Measurements from ENCODE around the gene ZNF148.
"Not testable (repeated sequence)": the region's sequence is repeated elsewhere in the genome, so short reads cannot be mapped to it uniquely, and the experiment has no call there.

ZNF148 gene

DNA sequence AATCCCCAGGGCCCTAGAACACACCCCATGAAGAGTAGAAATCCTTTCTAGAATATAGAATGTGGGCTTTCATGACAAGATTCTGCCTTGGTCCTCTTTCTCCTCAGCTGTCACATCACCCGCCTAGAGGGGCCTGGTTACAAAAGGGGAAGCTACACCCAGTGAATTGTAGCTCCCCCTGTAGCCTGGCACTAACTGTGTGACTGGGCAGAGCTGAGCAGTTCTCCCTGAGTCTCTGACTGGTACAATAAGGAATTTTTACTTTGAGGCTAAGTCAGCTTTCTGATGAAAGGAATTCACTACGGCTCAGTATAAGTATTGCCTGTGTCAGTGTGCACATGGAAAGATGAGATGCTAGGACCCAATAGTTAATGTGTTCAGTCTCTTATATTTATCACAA lies 28.7 kb upstream of the ZNF148 start:
- Histone ChIP-seq H3K36me3 (ENCODE audit: insufficient read depth, insufficient read length, low read length) (no peaks in the 10 kb centered on the region), H3K9me3 (ENCODE audit: insufficient read depth, low read length) (no peaks in the 10 kb centered on the region), H3K4me3 (ENCODE audit: insufficient read length, low read depth) (no peak overlapping the region), H3K27me3 (ENCODE audit: insufficient read depth, insufficient read length) (no peaks in the 10 kb centered on the region), H3K4me1 (ENCODE audit: insufficient read depth, insufficient read length) (peaks cover 2% of the 10 kb centered on the region), H3K9ac (ENCODE audit: insufficient read length, low read depth) (no peak overlapping the region)
- DNase-seq (ENCODE audit: low read depth, low spot score): no peak
- TF ChIP-seq SUZ12 (IDR thresholded peaks at IDR 0.05; ENCODE audit: extremely low read depth, insufficient read depth, insufficient read length) (no peak), ZNF274 (IDR thresholded peaks at IDR 0.05; ENCODE audit: low read depth, low read length) (no peak), YY1 (IDR thresholded peaks at IDR 0.05; ENCODE audit: insufficient read depth, insufficient read length) (no peak)

DNA sequence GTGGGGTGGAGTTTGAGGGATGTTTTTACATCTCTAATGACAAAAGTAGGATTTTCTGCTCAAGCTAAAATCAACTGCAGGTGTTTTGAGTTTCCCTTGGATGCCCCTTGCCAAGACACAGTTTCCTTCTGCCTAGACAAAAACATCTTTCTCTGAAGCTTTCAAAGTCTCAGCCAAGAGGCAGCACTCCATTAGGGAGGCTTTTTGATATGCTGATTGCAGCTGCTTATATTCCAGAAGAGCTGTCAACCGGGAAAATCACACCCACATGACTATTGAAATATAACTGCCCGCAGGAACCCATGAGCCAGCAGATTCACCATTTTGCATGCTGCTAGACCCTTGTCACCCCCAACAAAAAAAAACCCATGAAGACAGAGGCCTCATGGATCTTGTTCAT lies 27.5 kb upstream of the ZNF148 start:
- H3K9me3 ChIP-seq (ENCODE audit: insufficient read depth, low read length): no peaks in the 10 kb centered on the region
- peaks cover 2% of the 10 kb centered on the region for H3K4me1 ChIP-seq (ENCODE audit: insufficient read depth, insufficient read length)
- no peak overlapping the region for H3K4me3 ChIP-seq (ENCODE audit: insufficient read length, low read depth)
- no peak overlapping the region for H3K9ac ChIP-seq (ENCODE audit: insufficient read length, low read depth)
- no peaks in the 10 kb centered on the region for H3K36me3 ChIP-seq (ENCODE audit: insufficient read depth, insufficient read length, low read length)
- DNase-seq (ENCODE audit: low read depth, low spot score): no peak
- no peaks in the 10 kb centered on the region for H3K27me3 ChIP-seq (ENCODE audit: insufficient read depth, insufficient read length)
- TF ChIP-seq ZNF274 (IDR thresholded peaks at IDR 0.05; ENCODE audit: low read depth, low read length) (no peak), SUZ12 (IDR thresholded peaks at IDR 0.05; ENCODE audit: extremely low read depth, insufficient read depth, insufficient read length) (no peak), YY1 (IDR thresholded peaks at IDR 0.05; ENCODE audit: insufficient read depth, insufficient read length) (no peak)

GRCh38 chr3:125401402-125401801 lies 26.3 kb upstream of the ZNF148 start:
- Histone ChIP-seq H3K36me3 (ENCODE audit: insufficient read depth, insufficient read length, low read length) (no peaks in the 10 kb centered on the region), H3K9ac (ENCODE audit: insufficient read length, low read depth) (no peak overlapping the region), H3K4me3 (ENCODE audit: insufficient read length, low read depth) (no peak overlapping the region), H3K27me3 (ENCODE audit: insufficient read depth, insufficient read length) (no peaks in the 10 kb centered on the region), H3K9me3 (ENCODE audit: insufficient read depth, low read length) (no peaks in the 10 kb centered on the region), H3K4me1 (ENCODE audit: insufficient read depth, insufficient read length) (peaks cover 2% of the 10 kb centered on the region)
- no peak for TF ChIP-seq SUZ12 (IDR thresholded peaks at IDR 0.05; ENCODE audit: extremely low read depth, insufficient read depth, insufficient read length)
- no peak for TF ChIP-seq ZNF274 (IDR thresholded peaks at IDR 0.05; ENCODE audit: low read depth, low read length)
- no peak for TF ChIP-seq YY1 (IDR thresholded peaks at IDR 0.05; ENCODE audit: insufficient read depth, insufficient read length)
- no peak for DNase-seq (ENCODE audit: low read depth, low spot score)

GRCh38 chr3:125398952-125399351 lies 23.8 kb upstream of the ZNF148 start:
- no peak overlapping the region for H3K4me3 ChIP-seq (ENCODE audit: insufficient read length, low read depth)
- DNase-seq (ENCODE audit: low read depth, low spot score): no peak
- no peaks in the 10 kb centered on the region for H3K36me3 ChIP-seq (ENCODE audit: insufficient read depth, insufficient read length, low read length)
- TF ChIP-seq ZNF274 (IDR thresholded peaks at IDR 0.05; ENCODE audit: low read depth, low read length) (no peak), SUZ12 (IDR thresholded peaks at IDR 0.05; ENCODE audit: extremely low read depth, insufficient read depth, insufficient read length) (no peak), YY1 (IDR thresholded peaks at IDR 0.05; ENCODE audit: insufficient read depth, insufficient read length) (no peak)
- H3K9me3 ChIP-seq (ENCODE audit: insufficient read depth, low read length): no peaks in the 10 kb centered on the region
- H3K27me3 ChIP-seq (ENCODE audit: insufficient read depth, insufficient read length): no peaks in the 10 kb centered on the region
- peaks cover 2% of the 10 kb centered on the region for H3K4me1 ChIP-seq (ENCODE audit: insufficient read depth, insufficient read length)
- H3K9ac ChIP-seq (ENCODE audit: insufficient read length, low read depth): no peak overlapping the region

DNA sequence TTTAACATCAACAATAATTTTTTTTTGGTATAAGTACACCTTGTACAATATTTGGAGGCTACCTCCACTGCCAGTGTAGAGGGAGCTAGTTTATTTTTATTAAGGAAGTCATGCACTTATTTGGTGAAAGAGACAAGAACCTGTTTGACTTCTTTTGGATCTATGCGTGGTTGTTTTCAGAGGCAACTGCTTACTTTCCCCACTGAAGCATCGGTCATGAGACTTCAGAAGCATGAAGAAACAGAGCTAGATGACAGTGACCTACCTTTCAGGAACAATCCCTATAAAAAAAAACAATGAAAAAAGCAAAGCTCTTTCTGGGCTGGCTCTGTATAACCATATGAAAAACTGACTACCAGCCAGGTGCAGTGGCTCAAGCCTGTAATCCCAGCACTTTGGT lies 20.0 kb upstream of the ZNF148 start:
- Histone ChIP-seq H3K27me3 (ENCODE audit: insufficient read depth, insufficient read length) (no peaks in the 10 kb centered on the region), H3K4me3 (ENCODE audit: insufficient read length, low read depth) (no peak overlapping the region), H3K9me3 (ENCODE audit: insufficient read depth, low read length) (no peaks in the 10 kb centered on the region), H3K9ac (ENCODE audit: insufficient read length, low read depth) (no peak overlapping the region), H3K36me3 (ENCODE audit: insufficient read depth, insufficient read length, low read length) (no peaks in the 10 kb centered on the region), H3K4me1 (ENCODE audit: insufficient read depth, insufficient read length) (no peaks in the 10 kb centered on the region)
- no peak for DNase-seq (ENCODE audit: low read depth, low spot score)
- TF ChIP-seq ZNF274 (IDR thresholded peaks at IDR 0.05; ENCODE audit: low read depth, low read length) (no peak), SUZ12 (IDR thresholded peaks at IDR 0.05; ENCODE audit: extremely low read depth, insufficient read depth, insufficient read length) (no peak), YY1 (IDR thresholded peaks at IDR 0.05; ENCODE audit: insufficient read depth, insufficient read length) (no peak)

- Histone ChIP-seq H3K9ac (ENCODE audit: insufficient read length, low read depth) (no peak overlapping the region), H3K9me3 (ENCODE audit: insufficient read depth, low read length) (no peaks in the 10 kb centered on the region), H3K4me1 (ENCODE audit: insufficient read depth, insufficient read length) (no peaks in the 10 kb centered on the region), H3K27me3 (ENCODE audit: insufficient read depth, insufficient read length) (no peaks in the 10 kb centered on the region), H3K4me3 (ENCODE audit: insufficient read length, low read depth) (no peak overlapping the region), H3K36me3 (ENCODE audit: insufficient read depth, insufficient read length, low read length) (no peaks in the 10 kb centered on the region)
- TF ChIP-seq YY1 (IDR thresholded peaks at IDR 0.05; ENCODE audit: insufficient read depth, insufficient read length) (no peak), ZNF274 (IDR thresholded peaks at IDR 0.05; ENCODE audit: low read depth, low read length) (no peak), SUZ12 (IDR thresholded peaks at IDR 0.05; ENCODE audit: extremely low read depth, insufficient read depth, insufficient read length) (no peak)
- DNase-seq (ENCODE audit: low read depth, low spot score): no peak
Measured at GRCh38 chr3:125394406-125394805, 19.3 kb upstream of the ZNF148 start.

DNA sequence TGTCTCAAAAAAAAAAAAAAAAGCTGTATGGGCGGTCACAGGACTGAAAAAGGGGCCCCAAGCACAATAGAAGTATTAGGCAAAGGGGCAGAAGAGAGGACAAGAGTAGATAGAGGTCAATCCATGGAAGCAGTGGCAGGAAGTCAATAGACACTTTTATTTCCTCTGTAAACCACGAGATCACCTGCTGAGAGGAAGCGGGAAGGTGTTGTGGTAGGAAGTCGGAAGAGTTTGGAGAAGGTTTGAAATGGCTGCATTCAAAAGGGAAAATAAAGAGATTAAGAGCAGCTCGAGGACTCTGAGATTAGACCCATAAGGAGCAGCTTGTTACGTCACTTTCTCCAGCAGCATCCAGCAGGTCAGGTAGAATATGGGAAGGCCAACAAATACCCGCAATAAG lies 14.2 kb upstream of the ZNF148 start:
- no peak for DNase-seq (ENCODE audit: low read depth, low spot score)
- H3K27me3 ChIP-seq (ENCODE audit: insufficient read depth, insufficient read length): no peaks in the 10 kb centered on the region
- no peak overlapping the region for H3K9ac ChIP-seq (ENCODE audit: insufficient read length, low read depth)
- H3K4me1 ChIP-seq (ENCODE audit: insufficient read depth, insufficient read length): no peaks in the 10 kb centered on the region
- no peaks in the 10 kb centered on the region for H3K36me3 ChIP-seq (ENCODE audit: insufficient read depth, insufficient read length, low read length)
- H3K4me3 ChIP-seq (ENCODE audit: insufficient read length, low read depth): no peak overlapping the region
- no peak for TF ChIP-seq ZNF274 (IDR thresholded peaks at IDR 0.05; ENCODE audit: low read depth, low read length)
- no peak for TF ChIP-seq SUZ12 (IDR thresholded peaks at IDR 0.05; ENCODE audit: extremely low read depth, insufficient read depth, insufficient read length)
- TF ChIP-seq YY1 (IDR thresholded peaks at IDR 0.05; ENCODE audit: insufficient read depth, insufficient read length): no peak
- H3K9me3 ChIP-seq (ENCODE audit: insufficient read depth, low read length): no peaks in the 10 kb centered on the region

DNA sequence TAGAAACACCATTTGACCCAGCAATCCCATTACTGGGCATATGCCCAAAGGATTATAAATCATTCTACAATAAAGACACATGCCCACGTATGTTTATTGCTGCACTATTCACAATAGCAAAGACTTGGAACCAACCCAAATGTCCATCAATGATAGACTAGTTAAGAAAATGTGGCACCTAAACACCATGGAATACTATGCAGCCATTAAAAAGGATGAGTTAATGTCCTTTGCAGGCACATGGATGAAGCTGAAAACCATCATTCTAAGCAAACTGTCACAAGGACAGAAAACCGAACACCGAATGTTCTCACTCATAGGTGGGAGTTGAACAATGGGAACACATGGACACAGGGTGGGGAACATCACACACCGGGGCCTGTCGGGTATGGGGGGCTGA lies 13.2 kb upstream of the ZNF148 start:
- not testable (repeated sequence) for H3K27me3 ChIP-seq (ENCODE audit: insufficient read depth, insufficient read length); H3K4me3 ChIP-seq (ENCODE audit: insufficient read length, low read depth); DNase-seq (ENCODE audit: low read depth, low spot score); H3K4me1 ChIP-seq (ENCODE audit: insufficient read depth, insufficient read length); H3K36me3 ChIP-seq (ENCODE audit: insufficient read depth, insufficient read length, low read length); H3K9ac ChIP-seq (ENCODE audit: insufficient read length, low read depth); H3K9me3 ChIP-seq (ENCODE audit: insufficient read depth, low read length)
